Measurements from ENCODE around the gene FTH1.
A peak's percentile ranks its signal among the peaks of the same experiment; 100 is the strongest.

DNA sequence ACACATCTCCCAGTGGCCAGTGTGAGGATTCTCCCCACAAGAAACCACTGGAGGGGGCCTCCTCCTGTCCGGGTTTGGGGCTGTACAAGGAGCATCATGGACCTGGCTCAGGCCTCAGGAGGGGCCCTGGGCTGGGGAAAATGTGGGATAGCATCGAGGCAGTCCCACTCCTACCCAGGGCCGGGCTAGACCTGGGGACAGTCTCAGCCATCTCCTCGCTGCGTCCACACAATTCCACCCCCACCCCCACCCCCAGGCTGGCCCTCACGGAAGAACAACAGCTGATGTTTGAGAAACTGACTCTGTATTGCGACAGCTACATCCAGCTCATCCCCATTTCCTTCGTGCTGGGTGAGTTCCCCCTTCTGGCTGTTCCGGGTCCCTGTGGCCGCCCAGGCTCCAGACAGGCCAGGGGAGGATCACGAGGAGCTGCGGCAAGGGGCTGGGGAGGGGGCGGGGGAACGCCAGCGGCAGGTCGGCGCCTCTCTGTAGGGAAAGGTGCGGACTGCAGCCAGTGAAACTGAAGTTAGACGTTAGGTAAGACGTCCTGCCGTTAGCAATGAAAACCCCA is 12.5 kb downstream of the FTH1 start:
- TF ChIP-seq CCAR2 (optimal IDR thresholded peaks at IDR 0.05; ENCODE audit: low read depth, low read length) (no peak), ELF3 (CRISPR knock-in tag; IDR thresholded peaks at IDR 0.05) (peak; percentile 39; the same call in 1 of the 2 replicates), NR1H2 (CRISPR knock-in tag; IDR thresholded peaks at IDR 0.05; ENCODE audit: borderline replicate concordance, low read depth) (no peak), SMC3 (IDR thresholded peaks at IDR 0.05; ENCODE audit: low read length) (0 out of 2 replicates have a peak, but pooled peaks have one; percentile 8), TARDBP (CRISPR knock-in tag; IDR thresholded peaks at IDR 0.05) (no peak), KDM6A (CRISPR knock-in tag; IDR thresholded peaks at IDR 0.05; ENCODE audit: low read depth) (no peak), YY1 (IDR thresholded peaks at IDR 0.05; ENCODE audit: insufficient read depth, insufficient replicate concordance, low read depth, low read length) (no peak), REST (IDR thresholded peaks at IDR 0.05; ENCODE audit: borderline replicate concordance in 1 of 2, low read depth in 1 of 2, low read length in 2 of 2) (no peak), ZNF510 (CRISPR knock-in tag; IDR thresholded peaks at IDR 0.05; ENCODE audit: low read depth) (no peak), ZNF572 (CRISPR knock-in tag; IDR thresholded peaks at IDR 0.05) (no peak), RAD21 (CRISPR knock-in tag; IDR thresholded peaks at IDR 0.05) (no peak), CTCF (CRISPR knock-in tag; IDR thresholded peaks at IDR 0.05) (no peak), ETV6 (CRISPR knock-in tag; conservative IDR thresholded peaks at IDR 0.05) (no peak)

Measured in HepG2 (cell line).